CD4-positive, CD25-positive, alpha-beta regulatory T cell (primary cell): ENCODE measurements around the gene TDRD10. TPM values are rescaled to one million over a fixed set of nuclear protein-coding genes. Genes with fewer than 3 reads are reported as not detected.
A peak's percentile ranks its signal among the peaks of the same experiment; 100 is the strongest.

Experiments used
- ATAC-seq, 2 donors: fragments of 150-1000 bp; cut with Tn5 transposase; one replicate each; pipeline ENCODE4 v1.10.0; 2021; ENCODE audit warnings: low read depth in 2 of 2, moderate number of reproducible peaks in 2 of 2, moderate library complexity in 1 of 2
- DNase-seq, 3 donors: peaks; one replicate each; pipeline versions ENCODE4 v3.0.0 to v3.0.0-alpha.2; 2012 to 2022; ENCODE audit warnings: mixed read lengths in 1 of 3
- H3K27ac ChIP-seq: one replicate; pipeline ENCODE4 v1.7.0; 2013; ENCODE audit warnings: mild to moderate bottlenecking, low read length; ENCODE audit not compliant: insufficient read depth, poor library complexity, severe bottlenecking
- H3K27me3 ChIP-seq: one replicate; pipeline ENCODE4 v1.7.0; 2013; ENCODE audit warnings: low read length; ENCODE audit not compliant: control insufficient read depth, insufficient read depth
- H3K36me3 ChIP-seq: one replicate; pipeline ENCODE4 v1.7.0; 2013; ENCODE audit warnings: mild to moderate bottlenecking, low read length, moderate library complexity; ENCODE audit not compliant: control insufficient read depth, insufficient read depth
- H3K4me1 ChIP-seq: 2 replicates; pipeline ENCODE4 v1.7.0; 2013; ENCODE audit warnings: mild to moderate bottlenecking, low read length; ENCODE audit not compliant: insufficient read depth, control insufficient read depth, poor library complexity, severe bottlenecking
- H3K4me3 ChIP-seq: one replicate; pipeline ENCODE4 v1.7.0; 2013; ENCODE audit warnings: low read depth, mild to moderate bottlenecking, low read length, moderate library complexity
- H3K9me3 ChIP-seq, 2 experiments: 1 replicate in 1 of 2; 2 replicates in 1 of 2; pipeline ENCODE4 v1.7.0; 2013; ENCODE audit warnings: low read length in 2 of 2, mild to moderate bottlenecking in 1 of 2, moderate library complexity in 1 of 2; ENCODE audit not compliant: control insufficient read depth in 2 of 2
- H3K27ac Mint-ChIP-seq, 3 donors: one replicate each; pipeline ENCODE4 v1.8.0; 2020 to 2022; ENCODE audit warnings: mild to moderate bottlenecking in 3 of 3, mixed read lengths in 3 of 3, moderate library complexity in 2 of 3
- H3K27me3 Mint-ChIP-seq: one replicate; pipeline ENCODE4 v1.8.0; 2022; ENCODE audit warnings: mild to moderate bottlenecking, mixed read lengths
- H3K36me3 Mint-ChIP-seq: one replicate; pipeline ENCODE4 v1.8.0; 2020; ENCODE audit warnings: mixed read lengths
- H3K4me1 Mint-ChIP-seq, 4 donors: one replicate each; pipeline ENCODE4 v1.8.0; 2020 to 2022; ENCODE audit warnings: mixed read lengths in 4 of 4, mild to moderate bottlenecking in 1 of 4
- H3K4me3 Mint-ChIP-seq, 4 donors: one replicate each; pipeline ENCODE4 v1.8.0; 2020 to 2022; ENCODE audit warnings: mild to moderate bottlenecking in 4 of 4, mixed read lengths in 4 of 4, moderate library complexity in 3 of 4
- H3K9me3 Mint-ChIP-seq, 7 donors: one replicate each; pipeline ENCODE4 v1.8.0; 2020 to 2022; ENCODE audit warnings: mixed read lengths in 7 of 7, mild to moderate bottlenecking in 3 of 7, moderate library complexity in 2 of 7
- polyA plus RNA-seq, 4 donors: library from polyadenylated mRNA; unstranded; fragments of 300-500 nt; fragmentation: Illumina TruSeq; gene quantifications; one replicate each; pipeline ENCODE4 v1.2.3, GENCODE V29; 2021
- total RNA-seq: library from RNA; stranded (reverse); gene quantifications from one replicate; pipeline ENCODE4 v1.2.3, GENCODE V29; 2022

The TDRD10 gene
- total and polyA plus RNA-seq, 5 donors from 2014 or later, result not detected

DNA sequence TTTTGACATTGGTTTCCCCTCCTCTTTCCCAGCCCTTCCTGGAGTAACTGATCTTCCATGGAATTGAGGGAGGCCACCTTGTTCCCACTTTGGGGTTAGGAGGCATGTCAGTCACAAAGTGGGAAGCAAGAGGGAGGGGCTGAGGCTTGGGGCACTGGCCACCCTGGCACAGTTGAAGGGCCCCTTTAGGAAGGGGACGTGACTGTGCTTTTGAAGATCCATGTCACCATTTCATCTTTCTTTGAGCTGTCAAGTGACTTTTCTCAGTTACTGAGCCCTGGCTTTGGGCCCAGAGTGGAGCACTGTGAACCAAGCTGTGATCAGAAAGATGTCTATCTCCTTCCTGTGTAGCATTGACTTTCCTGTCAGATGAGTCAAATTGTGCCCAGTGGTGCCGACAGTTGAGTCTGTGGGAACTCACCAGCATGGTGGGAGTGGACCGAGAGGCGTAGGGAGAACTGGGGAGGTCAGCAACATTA is 38.5 kb upstream of the TDRD10 start:
- Histone ChIP-seq H3K9me3 (no peaks in the 10 kb centered on the region), H3K27me3 (no peaks in the 10 kb centered on the region), H3K4me1 (peaks cover 90% of the 10 kb centered on the region), H3K36me3 (peaks cover 33% of the 10 kb centered on the region), H3K4me3 (peak overlapping the region; percentile 58), H3K27ac (peak overlapping the region; percentile 80)
- H3K27me3 Mint-ChIP-seq, result no peaks in the 10 kb centered on the region
- H3K4me1 Mint-ChIP-seq, result peaks cover 30 to 88% (median 58%) of the 10 kb centered on the region in 4 donors
- no peaks in the 10 kb centered on the region for H3K9me3 Mint-ChIP-seq
- peak overlapping the region; percentile 88 to 95 (median 92) for H3K27ac Mint-ChIP-seq
- H3K4me3 Mint-ChIP-seq, result peak overlapping the region; percentile 33 to 87 (median 85)
- ATAC-seq (peak; percentile 86 to 89), DNase-seq (peak; percentile 48 to 90 (median 71))
- peaks cover 33% of the 10 kb centered on the region for H3K36me3 Mint-ChIP-seq

DNA sequence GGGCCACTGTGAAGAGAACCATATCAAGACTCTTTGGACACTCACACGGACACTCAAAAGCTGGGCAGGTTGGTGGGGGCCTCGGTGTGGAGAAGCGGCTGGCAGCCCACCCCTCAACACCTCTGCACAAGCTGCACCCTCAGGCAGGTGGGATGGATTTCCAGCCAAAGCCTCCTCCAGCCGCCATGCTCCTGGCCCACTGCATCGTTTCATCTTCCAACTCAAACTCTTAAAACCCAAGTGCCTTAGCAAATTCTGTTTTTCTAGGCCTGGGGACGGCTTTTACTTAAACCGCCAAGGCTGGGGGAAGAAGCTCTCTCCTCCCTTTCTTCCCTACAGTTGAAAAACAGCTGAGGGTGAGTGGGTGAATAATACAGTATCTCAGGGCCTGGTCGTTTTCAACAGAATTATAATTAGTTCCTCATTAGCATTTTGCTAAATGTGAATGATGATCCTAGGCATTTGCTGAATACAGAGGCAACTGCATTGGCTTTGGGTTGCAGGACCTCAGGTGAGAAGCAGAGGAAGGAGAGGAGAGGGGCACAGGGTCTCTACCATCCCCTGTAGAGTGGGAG is 36.3 kb upstream of the TDRD10 start:
- no peaks in the 10 kb centered on the region for H3K27me3 ChIP-seq
- ATAC-seq (no peak), DNase-seq (no peak)
- peaks cover 24% of the 10 kb centered on the region for H3K36me3 ChIP-seq
- Mint-ChIP-seq H3K4me3 (peak overlapping the region in 3 of 4 donors; percentile 70 to 85 (median 80)), H3K4me1 (peaks cover 30 to 85% (median 61%) of the 10 kb centered on the region in 4 donors), H3K36me3 (peaks cover 35% of the 10 kb centered on the region), H3K27me3 (no peaks in the 10 kb centered on the region), H3K9me3 (no peaks in the 10 kb centered on the region), H3K27ac (peak overlapping the region; percentile 92 to 95 (median 94))
- H3K27ac ChIP-seq, result peak overlapping the region; percentile 80
- peaks cover 82% of the 10 kb centered on the region for H3K4me1 ChIP-seq
- H3K4me3 ChIP-seq, result peak overlapping the region; percentile 52
- no peaks in the 10 kb centered on the region for H3K9me3 ChIP-seq

DNA sequence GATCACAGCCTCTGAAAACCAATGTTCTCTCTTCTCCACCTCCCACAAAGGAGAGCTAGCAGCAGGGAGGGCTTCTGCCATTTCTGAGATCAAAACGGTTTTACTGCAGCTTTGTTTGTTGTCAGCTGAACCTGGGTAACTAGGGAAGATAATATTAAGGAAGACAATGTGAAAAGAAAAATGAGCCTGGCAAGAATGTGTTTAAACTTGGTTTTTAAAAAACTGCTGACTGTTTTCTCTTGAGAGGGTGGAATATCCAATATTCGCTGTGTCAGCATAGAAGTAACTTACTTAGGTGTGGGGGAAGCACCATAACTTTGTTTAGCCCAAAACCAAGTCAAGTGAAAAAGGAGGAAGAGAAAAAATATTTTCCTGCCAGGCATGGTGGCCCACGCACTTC is 35.8 kb upstream of the TDRD10 start:
- Mint-ChIP-seq H3K4me1 (peaks cover 26 to 82% (median 59%) of the 10 kb centered on the region in 4 donors), H3K36me3 (peaks cover 31% of the 10 kb centered on the region), H3K27me3 (no peaks in the 10 kb centered on the region), H3K27ac (peak overlapping the region; percentile 92 to 95 (median 94)), H3K4me3 (peak overlapping the region; percentile 58 to 85 (median 75)), H3K9me3 (no peaks in the 10 kb centered on the region)
- no peaks in the 10 kb centered on the region for H3K27me3 ChIP-seq
- H3K9me3 ChIP-seq, result no peaks in the 10 kb centered on the region
- peaks cover 77% of the 10 kb centered on the region for H3K4me1 ChIP-seq
- H3K4me3 ChIP-seq, result peak overlapping the region; percentile 52
- ATAC-seq (no peak), DNase-seq (no peak)
- H3K27ac ChIP-seq, result peak overlapping the region; percentile 80
- H3K36me3 ChIP-seq, result peaks cover 20% of the 10 kb centered on the region

DNA sequence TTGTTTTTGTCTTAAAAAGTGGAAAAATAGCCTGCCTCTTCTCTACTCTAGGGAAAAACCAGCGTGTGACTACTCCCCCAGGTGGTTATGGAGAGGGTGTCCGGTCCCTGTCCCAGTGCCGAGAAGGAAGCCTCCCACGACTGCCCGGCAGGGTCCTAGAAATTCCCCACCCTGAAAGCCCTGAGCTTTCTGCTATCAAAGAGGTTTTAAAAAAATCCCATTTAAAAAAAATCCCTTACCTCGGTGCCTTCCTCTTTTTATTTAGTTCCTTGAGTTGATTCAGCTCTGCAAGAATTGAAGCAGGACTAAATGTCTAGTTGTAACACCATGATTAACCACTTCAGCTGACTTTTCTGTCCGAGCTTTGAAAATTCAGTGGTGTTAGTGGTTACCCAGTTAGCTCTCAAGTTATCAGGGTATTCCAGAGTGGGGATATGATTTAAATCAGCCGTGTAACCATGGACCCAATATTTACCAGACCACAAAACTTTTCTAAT is 35.0 kb upstream of the TDRD10 start:
- no peaks in the 10 kb centered on the region for H3K9me3 ChIP-seq
- Mint-ChIP-seq H3K36me3 (peaks cover 27% of the 10 kb centered on the region), H3K27me3 (no peaks in the 10 kb centered on the region), H3K4me3 (peak overlapping the region in 3 of 4 donors; percentile 52 to 88 (median 59)), H3K4me1 (peaks cover 26 to 78% (median 55%) of the 10 kb centered on the region in 4 donors), H3K9me3 (no peaks in the 10 kb centered on the region), H3K27ac (peak overlapping the region; percentile 82 to 94 (median 92))
- no peak for DNase-seq
- ATAC-seq, result no peak
- H3K4me1 ChIP-seq, result peaks cover 70% of the 10 kb centered on the region
- no peaks in the 10 kb centered on the region for H3K27me3 ChIP-seq
- H3K27ac ChIP-seq, result peak overlapping the region; percentile 80
- H3K4me3 ChIP-seq, result peak overlapping the region; percentile 20
- H3K36me3 ChIP-seq, result peaks cover 14% of the 10 kb centered on the region

DNA sequence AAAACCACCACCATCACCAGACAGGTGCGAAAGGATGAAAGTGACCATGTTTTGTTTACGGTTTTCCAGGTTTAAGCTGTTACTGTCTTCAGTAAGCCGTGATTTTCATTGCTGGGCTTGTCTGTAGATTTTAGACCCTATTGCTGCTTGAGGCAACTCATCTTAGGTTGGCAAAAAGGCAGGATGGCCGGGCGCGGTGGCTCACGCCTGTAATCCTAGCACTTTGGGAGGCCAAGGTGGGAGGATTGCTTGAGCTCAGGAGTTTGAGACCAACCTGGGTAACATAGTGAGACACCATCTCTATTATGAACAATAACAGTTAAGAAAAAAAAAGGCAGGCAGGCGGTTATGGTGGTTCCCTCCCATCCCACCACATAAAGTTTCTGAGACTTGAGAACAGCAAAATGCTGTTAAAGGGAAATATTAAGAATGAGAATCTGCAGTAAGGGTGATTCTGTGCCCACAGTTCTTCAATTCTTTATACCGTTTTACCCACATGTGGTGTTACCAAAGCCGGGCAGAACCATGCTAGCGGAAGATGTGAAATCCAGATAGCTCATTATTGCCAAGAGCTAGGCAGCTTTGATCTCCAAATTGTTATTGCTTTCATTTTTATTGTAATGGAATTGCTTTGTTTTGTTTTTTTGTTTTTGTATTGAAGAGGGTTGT is 34.5 kb upstream of the TDRD10 start:
- peak overlapping the region; percentile 36 to 88 (median 56) for H3K4me3 Mint-ChIP-seq
- H3K36me3 Mint-ChIP-seq, result peaks cover 25% of the 10 kb centered on the region
- no peaks in the 10 kb centered on the region for H3K27me3 ChIP-seq
- peaks cover 26 to 73% (median 51%) of the 10 kb centered on the region in 4 donors for H3K4me1 Mint-ChIP-seq
- peak overlapping the region; percentile 82 to 94 (median 92) for H3K27ac Mint-ChIP-seq
- no peak for ATAC-seq
- H3K4me1 ChIP-seq, result peaks cover 64% of the 10 kb centered on the region
- no peaks in the 10 kb centered on the region for H3K27me3 Mint-ChIP-seq
- H3K27ac ChIP-seq, result peak overlapping the region; percentile 80
- DNase-seq, result peak in 1 of 3 donors; percentile 38
- no peaks in the 10 kb centered on the region for H3K9me3 Mint-ChIP-seq
- no peaks in the 10 kb centered on the region for H3K9me3 ChIP-seq
- peak overlapping the region; percentile 48 for H3K4me3 ChIP-seq
- H3K36me3 ChIP-seq, result peaks cover 11% of the 10 kb centered on the region

DNA sequence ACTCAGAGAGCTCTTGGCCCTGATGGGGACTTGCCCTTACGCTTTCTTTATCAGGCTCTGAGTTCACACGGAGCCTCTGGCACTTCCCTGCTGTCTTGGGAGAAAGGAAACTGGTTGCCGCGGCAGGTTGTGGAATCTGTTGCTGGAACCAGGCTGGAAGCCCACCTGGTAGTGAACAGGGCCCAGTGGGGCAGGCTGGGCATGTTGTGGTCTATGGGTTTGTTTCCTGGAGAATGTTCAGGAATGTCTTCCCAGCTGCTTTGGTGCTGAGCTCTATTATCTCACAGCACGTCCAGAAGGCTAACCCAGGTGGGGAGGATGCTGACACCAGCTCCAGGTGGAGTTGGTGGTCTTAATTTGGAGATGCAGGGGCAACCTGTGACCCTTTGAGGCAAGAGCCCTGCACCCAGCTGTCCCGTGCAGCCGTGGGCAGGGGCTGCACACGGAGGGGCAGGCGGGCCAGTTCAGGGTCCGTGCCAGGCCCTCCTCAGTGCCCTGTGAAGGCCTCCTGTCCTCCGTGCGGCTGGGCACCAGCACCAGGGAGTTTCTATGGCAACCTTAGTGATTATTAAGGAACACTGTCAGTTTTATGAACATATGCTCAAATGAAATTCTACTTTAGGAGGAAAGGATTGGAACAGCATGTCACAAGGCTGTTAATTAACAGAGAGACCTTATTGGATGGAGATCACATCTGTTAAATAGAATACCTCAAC is 33.3 kb upstream of the TDRD10 start:
- Histone ChIP-seq H3K4me1 (peaks cover 53% of the 10 kb centered on the region), H3K36me3 (peaks cover 11% of the 10 kb centered on the region), H3K27ac (peak overlapping the region; percentile 80), H3K27me3 (no peaks in the 10 kb centered on the region), H3K9me3 (no peaks in the 10 kb centered on the region), H3K4me3 (peak overlapping the region; percentile 48)
- H3K27ac Mint-ChIP-seq, result peak overlapping the region; percentile 82 to 92 (median 85)
- no peaks in the 10 kb centered on the region for H3K27me3 Mint-ChIP-seq
- no peak for ATAC-seq
- peaks cover 24% of the 10 kb centered on the region for H3K36me3 Mint-ChIP-seq
- peak overlapping the region in 2 of 4 donors; percentile 33 to 38 for H3K4me3 Mint-ChIP-seq
- DNase-seq, result no peak
- H3K4me1 Mint-ChIP-seq, result peaks cover 23 to 65% (median 43%) of the 10 kb centered on the region in 4 donors
- H3K9me3 Mint-ChIP-seq, result no peaks in the 10 kb centered on the region

DNA sequence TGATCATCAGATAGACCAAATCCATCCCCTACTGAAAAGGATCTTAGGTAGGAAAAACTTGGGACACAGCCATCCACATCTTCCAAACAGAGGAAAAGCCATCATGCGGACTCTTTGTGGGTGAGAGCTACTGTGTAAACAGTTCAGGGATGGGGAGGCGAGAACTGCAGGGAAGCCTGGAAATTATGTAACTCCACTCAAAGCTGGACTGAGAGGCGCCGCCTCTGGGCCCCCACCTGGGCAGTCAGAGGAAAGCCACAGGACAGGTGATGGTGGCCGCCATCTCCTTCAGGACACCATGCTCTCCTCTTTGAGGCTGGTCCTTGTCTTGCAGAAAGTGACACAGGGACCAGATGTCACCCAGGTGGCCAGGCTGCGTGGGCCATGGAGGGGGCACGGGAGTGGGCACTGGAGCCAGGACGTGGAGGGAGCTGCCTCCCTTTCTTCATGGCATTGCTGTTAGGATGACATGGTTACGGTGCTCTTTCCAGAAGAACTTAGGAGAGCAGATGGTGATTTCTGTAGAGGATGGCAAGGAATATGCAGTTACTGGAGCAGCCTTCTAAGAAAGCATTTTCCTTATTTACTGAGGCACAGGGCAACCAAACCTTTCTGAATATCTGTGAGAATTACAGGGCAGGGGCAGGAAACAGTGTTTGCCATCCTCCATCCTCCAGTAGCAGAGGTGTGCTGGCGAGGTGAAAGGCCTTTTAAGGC is 32.0 kb upstream of the TDRD10 start:
- H3K4me3 ChIP-seq, result no peak overlapping the region
- ATAC-seq (no peak), DNase-seq (no peak)
- Mint-ChIP-seq H3K4me1 (peaks cover 20 to 53% (median 35%) of the 10 kb centered on the region in 4 donors), H3K27ac (peak overlapping the region in 1 of 3 donors; percentile 23), H3K4me3 (no peak overlapping the region), H3K27me3 (no peaks in the 10 kb centered on the region), H3K36me3 (peaks cover 18% of the 10 kb centered on the region), H3K9me3 (no peaks in the 10 kb centered on the region)
- peaks cover 40% of the 10 kb centered on the region for H3K4me1 ChIP-seq
- no peak overlapping the region for H3K27ac ChIP-seq
- H3K9me3 ChIP-seq, result no peaks in the 10 kb centered on the region
- no peaks in the 10 kb centered on the region for H3K27me3 ChIP-seq
- H3K36me3 ChIP-seq, result peaks cover 10% of the 10 kb centered on the region
